Measurements from ENCODE around the gene LOXL4. TPM values are rescaled to one million over a fixed set of nuclear protein-coding genes. Genes with fewer than 3 reads are reported as not detected.

LOXL4 gene
- total RNA-seq, 1 donor from 2014 or later = 1.8 TPM

GRCh38 chr10:98287321-98287720 lies 19.3 kb upstream of the LOXL4 start:
- no peaks in the 10 kb centered on the region for H3K4me1 Mint-ChIP-seq (ENCODE audit: unreplicated experiment)
- H3K4me3 Mint-ChIP-seq (ENCODE audit: unreplicated experiment) = no peak overlapping the region
- H3K9me3 Mint-ChIP-seq (ENCODE audit: unreplicated experiment) = no peaks in the 10 kb centered on the region
- H3K27ac Mint-ChIP-seq (ENCODE audit: unreplicated experiment) = no peak overlapping the region
- TF ChIP-seq, protein P1, sequence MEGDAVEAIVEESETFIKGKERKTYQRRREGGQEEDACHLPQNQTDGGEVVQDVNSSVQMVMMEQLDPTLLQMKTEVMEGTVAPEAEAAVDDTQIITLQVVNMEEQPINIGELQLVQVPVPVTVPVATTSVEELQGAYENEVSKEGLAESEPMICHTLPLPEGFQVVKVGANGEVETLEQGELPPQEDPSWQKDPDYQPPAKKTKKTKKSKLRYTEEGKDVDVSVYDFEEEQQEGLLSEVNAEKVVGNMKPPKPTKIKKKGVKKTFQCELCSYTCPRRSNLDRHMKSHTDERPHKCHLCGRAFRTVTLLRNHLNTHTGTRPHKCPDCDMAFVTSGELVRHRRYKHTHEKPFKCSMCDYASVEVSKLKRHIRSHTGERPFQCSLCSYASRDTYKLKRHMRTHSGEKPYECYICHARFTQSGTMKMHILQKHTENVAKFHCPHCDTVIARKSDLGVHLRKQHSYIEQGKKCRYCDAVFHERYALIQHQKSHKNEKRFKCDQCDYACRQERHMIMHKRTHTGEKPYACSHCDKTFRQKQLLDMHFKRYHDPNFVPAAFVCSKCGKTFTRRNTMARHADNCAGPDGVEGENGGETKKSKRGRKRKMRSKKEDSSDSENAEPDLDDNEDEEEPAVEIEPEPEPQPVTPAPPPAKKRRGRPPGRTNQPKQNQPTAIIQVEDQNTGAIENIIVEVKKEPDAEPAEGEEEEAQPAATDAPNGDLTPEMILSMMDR (IDR thresholded peaks at IDR 0.05; ENCODE audit: unreplicated experiment) = no peak
- no peak for DNase-seq (ENCODE audit: low spot score)
- no peaks in the 10 kb centered on the region for H3K36me3 Mint-ChIP-seq (ENCODE audit: low read depth, unreplicated experiment)
- no peaks in the 10 kb centered on the region for H3K27me3 Mint-ChIP-seq (ENCODE audit: unreplicated experiment)

- Mint-ChIP-seq H3K27me3 (ENCODE audit: unreplicated experiment) (no peaks in the 10 kb centered on the region), H3K4me3 (ENCODE audit: unreplicated experiment) (no peak overlapping the region), H3K4me1 (ENCODE audit: unreplicated experiment) (no peaks in the 10 kb centered on the region), H3K36me3 (ENCODE audit: low read depth, unreplicated experiment) (no peaks in the 10 kb centered on the region), H3K9me3 (ENCODE audit: unreplicated experiment) (no peaks in the 10 kb centered on the region), H3K27ac (ENCODE audit: unreplicated experiment) (no peak overlapping the region)
- TF ChIP-seq, protein P1 (IDR thresholded peaks at IDR 0.05; ENCODE audit: unreplicated experiment) = no peak
- DNase-seq (ENCODE audit: low spot score) = no peak
Observed at GRCh38 chr10:98286419-98286818, 18.4 kb upstream of the LOXL4 start.

GRCh38 chr10:98285416-98285815 lies 17.4 kb upstream of the LOXL4 start:
- Mint-ChIP-seq H3K4me3 (ENCODE audit: unreplicated experiment) (no peak overlapping the region), H3K36me3 (ENCODE audit: low read depth, unreplicated experiment) (no peaks in the 10 kb centered on the region), H3K9me3 (ENCODE audit: unreplicated experiment) (no peaks in the 10 kb centered on the region), H3K27ac (ENCODE audit: unreplicated experiment) (no peak overlapping the region), H3K4me1 (ENCODE audit: unreplicated experiment) (no peaks in the 10 kb centered on the region), H3K27me3 (ENCODE audit: unreplicated experiment) (no peaks in the 10 kb centered on the region)
- no peak for DNase-seq (ENCODE audit: low spot score)
- TF ChIP-seq, protein P1 (IDR thresholded peaks at IDR 0.05; ENCODE audit: unreplicated experiment) = no peak

DNA sequence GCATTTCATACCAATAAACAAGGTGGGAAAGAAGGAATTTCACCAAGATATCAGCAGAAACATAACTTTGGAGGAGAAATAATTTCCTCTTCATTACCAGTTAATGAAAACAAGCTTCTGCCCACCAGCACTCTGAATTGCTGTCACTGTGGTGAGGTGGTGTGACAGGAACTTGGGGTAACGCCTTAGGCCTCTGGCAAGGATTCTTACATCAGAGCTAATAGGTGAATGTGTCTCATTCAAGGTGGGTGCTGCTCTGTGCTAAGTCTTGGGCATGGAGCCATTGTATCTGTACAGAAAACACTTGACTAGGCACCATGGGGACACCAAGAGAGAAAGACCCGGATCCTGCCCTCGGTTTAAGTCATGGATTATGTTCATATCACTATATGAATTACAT lies 8.3 kb upstream of the LOXL4 start:
- DNase-seq (ENCODE audit: low spot score) = no peak
- Mint-ChIP-seq H3K36me3 (ENCODE audit: low read depth, unreplicated experiment) (no peaks in the 10 kb centered on the region), H3K27me3 (ENCODE audit: unreplicated experiment) (peaks cover 3% of the 10 kb centered on the region), H3K27ac (ENCODE audit: unreplicated experiment) (no peak overlapping the region), H3K4me3 (ENCODE audit: unreplicated experiment) (no peak overlapping the region), H3K9me3 (ENCODE audit: unreplicated experiment) (no peaks in the 10 kb centered on the region), H3K4me1 (ENCODE audit: unreplicated experiment) (peaks cover 20% of the 10 kb centered on the region)
- TF ChIP-seq, protein P1 (IDR thresholded peaks at IDR 0.05; ENCODE audit: unreplicated experiment) = no peak

GRCh38 chr10:98274562-98274961 lies 6.6 kb upstream of the LOXL4 start:
- no peak for DNase-seq (ENCODE audit: low spot score)
- no peaks in the 10 kb centered on the region for H3K36me3 Mint-ChIP-seq (ENCODE audit: low read depth, unreplicated experiment)
- H3K4me3 Mint-ChIP-seq (ENCODE audit: unreplicated experiment) = no peak overlapping the region
- no peaks in the 10 kb centered on the region for H3K9me3 Mint-ChIP-seq (ENCODE audit: unreplicated experiment)
- H3K27ac Mint-ChIP-seq (ENCODE audit: unreplicated experiment) = peak overlapping the region; percentile 27
- TF ChIP-seq, protein P1 (IDR thresholded peaks at IDR 0.05; ENCODE audit: unreplicated experiment) = no peak
- H3K27me3 Mint-ChIP-seq (ENCODE audit: unreplicated experiment) = peaks cover 4% of the 10 kb centered on the region
- H3K4me1 Mint-ChIP-seq (ENCODE audit: unreplicated experiment) = peaks cover 23% of the 10 kb centered on the region

All from endothelial cell (in vitro differentiated cells).